CD4-positive, alpha-beta T cell treated with Interleukin-6 at 100 ng/mL for 8 hours (primary cell): ENCODE data around the gene PDE6H.

Source experiments
- DNase-seq: peaks from one replicate; pipeline ENCODE4 v3.0.0-alpha.2; 2020; ENCODE audit warnings: mixed read lengths, low spot score

PDE6H gene

DNA sequence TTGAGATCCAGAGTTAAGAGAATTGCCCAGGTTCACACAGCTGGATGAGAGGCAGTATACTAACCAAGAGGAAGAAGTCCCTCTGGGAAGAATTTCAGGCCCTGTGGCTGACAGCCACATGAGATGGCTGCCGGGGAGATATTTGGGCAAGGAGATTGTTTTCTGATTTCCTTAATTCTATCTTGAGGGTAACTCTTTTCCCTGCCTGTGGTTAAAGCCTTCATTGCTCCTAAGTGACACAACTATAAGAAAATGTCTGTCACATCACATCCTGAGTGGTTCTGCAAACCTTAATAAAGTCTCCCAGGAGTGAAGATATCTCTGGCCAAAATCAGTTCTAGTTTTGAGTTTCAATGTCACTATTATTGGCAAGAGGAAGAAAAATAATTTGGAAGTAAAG is 21.0 kb upstream of the PDE6H start:
- no peak for DNase-seq

DNA sequence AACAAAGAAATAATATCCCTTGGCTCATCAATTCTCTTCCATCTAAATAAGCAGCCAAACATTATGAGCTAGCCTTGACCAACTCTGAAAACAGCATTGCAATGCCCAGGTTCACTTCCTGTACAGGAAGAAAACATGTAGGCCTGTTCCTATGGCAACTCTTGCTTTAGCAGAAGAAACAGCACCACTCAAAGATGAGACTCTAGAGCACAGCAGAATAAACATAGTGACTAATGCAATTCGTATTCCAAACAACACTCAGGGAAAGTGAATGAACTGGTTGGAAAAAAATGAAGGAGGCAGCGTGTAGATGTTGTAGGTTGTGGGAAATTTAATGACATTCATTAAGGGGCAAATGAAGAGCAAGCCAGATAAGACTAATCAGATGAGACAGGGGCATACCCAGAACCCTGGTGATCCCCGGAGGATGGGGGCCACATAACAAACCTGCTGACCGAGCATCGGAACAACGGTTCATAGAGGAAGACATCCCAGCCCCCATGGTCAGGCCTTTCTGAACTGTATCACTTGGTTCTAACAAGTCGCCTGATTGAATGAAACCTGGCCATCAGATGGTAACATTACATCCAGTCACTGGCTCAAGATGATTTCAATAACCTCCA is 20.4 kb upstream of the PDE6H start:
- DNase-seq: peak; percentile 77

DNA sequence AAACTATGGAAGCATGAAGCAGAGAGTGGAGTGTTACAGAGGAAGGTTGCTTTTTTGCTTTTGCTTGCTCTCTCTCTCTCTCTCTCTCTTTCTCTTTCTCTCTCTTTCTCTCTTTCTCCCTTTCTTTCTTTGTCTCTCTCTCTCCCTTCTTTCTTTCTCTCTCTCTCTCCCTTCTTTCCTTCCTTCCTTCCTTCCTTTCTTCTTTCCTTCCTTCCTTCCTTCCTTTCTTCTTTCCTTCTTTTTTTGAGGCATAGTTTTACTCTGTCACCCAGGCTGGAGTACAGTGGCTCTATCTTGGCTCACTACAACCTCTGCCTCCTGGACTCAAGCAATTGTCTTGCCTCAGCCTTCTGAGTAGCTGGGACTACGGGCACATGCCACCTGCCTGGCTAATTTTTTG is 19.1 kb upstream of the PDE6H start:
- no peak for DNase-seq

- no peak for DNase-seq
Measured at GRCh38 chr12:14954269-14954668, 18.6 kb upstream of the PDE6H start.

DNA sequence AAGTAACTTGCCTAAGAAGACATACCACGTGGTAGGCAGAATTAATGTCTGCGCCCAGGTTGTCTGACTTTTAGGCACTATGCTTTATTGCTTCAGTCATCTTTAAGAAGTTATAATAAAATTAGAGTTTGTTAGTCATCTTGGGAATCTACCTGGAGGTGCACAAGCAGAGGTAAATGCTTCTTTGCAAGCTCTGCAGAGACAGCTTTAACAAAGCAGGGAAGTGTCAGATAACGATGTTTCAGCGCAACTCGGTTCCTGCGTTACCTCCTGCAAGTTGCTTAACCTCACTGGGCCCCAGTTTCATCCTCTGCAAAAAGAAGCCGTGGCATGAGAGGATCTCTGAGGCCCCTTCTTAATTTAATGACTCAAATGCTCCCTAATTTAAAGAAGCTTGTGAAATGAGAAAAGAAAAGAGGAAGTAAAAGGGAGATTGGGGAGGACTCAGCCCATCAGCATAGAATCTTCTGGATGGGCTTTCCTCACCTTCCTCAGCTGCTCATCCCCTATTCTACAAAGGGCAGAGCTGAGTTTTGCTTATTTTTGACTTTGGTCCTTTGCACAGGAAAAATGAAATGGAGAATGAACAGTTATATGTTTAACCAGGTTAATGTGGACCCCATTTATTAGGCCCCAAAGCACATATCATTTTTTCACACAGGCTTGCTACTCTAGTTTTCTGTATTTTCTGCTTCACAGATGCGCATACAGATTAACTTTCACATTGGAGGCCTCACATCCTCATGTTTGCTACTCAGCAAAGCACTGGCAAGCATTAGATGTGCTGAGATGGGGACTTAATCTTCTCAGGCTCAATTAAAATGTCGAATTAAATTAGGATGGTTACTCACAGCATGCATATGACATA is 16.6 kb upstream of the PDE6H start:
- peak; percentile 34 for DNase-seq

DNA sequence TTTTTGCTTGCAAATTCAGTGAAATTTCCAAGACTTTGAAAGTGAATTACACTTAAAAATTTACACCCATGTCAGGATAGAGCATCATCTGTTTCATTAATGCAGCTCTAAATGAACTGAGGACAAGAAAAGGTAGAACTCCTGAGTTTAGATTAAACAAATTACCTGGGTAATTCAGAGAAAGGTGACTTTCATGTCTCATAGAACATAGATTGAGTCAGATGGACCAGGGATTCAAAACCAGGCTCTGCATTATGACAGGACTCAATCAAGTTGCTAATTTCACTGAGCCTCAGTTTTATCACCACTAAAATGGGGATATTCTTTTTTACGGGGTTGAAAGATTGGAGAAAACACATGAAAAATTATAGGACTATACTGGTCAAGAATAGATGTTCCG is 15.9 kb upstream of the PDE6H start:
- no peak for DNase-seq

DNA sequence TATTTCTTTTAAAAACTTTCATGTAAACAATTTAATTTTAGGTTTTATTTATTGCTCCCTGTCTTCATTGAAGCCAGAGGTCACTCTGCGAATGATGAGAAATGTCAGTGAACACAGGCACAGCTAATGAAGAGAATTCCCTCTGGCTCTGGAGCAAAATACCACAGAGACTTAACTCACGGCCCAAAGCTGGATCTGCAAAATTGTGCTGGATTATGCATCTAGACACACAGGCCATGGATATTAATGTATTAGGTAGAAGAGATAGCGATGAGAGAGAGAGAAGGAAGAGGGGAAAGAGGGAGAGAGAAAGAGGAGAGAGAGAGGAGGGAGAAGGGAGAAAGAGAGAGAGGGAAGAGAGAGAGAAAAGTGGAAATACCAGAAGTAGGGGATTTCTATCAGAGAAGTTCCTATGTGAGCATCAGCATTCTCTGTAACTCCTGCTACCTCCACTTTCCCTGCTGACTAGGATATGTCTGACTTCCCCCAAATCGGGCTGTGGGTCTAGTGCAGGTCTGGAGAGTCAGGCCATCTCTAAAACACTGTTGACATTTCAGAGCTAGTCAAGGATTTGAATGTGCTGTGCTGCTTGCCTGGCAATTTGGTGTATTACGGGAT is 15.2 kb upstream of the PDE6H start:
- no peak for DNase-seq

GRCh38 chr12:14958361-14959125 is 14.3 kb upstream of the PDE6H start:
- DNase-seq: peak; percentile 42

DNA sequence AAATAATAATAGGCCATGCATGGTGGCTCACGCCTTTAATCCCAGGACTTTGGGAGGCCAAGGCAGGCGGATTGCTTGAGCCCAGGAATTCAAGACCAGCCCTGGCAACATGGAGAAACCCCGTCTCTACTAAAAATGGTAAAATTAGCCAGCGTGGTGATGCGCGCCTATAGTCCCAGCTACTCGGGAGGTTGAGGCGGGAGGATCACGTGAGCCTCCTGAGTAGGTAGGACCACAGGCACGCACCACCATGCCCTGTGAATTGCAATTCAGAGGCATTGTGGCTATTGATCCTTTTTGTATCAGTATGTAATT is 13.8 kb upstream of the PDE6H start:
- peak; percentile 29 for DNase-seq

DNA sequence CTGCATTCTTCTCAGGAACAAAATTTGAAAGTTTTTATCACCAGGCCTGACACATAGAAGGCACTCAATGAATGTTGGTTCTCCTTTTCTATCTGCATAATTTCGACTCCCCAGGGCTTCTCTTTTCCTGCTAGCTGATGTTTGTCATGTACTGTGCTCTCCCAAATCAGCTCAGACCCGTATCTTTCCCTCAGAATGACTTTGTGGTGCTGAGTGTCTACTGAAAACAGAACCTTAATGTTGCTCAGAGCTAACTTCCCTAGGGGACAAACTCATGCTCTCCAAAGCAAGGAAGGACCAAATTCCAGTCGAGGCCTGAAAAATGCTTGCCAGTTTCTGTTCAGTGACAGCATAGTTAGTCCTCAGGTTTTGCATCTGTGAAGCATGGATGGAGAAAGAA is 13.4 kb upstream of the PDE6H start:
- no peak for DNase-seq

DNA sequence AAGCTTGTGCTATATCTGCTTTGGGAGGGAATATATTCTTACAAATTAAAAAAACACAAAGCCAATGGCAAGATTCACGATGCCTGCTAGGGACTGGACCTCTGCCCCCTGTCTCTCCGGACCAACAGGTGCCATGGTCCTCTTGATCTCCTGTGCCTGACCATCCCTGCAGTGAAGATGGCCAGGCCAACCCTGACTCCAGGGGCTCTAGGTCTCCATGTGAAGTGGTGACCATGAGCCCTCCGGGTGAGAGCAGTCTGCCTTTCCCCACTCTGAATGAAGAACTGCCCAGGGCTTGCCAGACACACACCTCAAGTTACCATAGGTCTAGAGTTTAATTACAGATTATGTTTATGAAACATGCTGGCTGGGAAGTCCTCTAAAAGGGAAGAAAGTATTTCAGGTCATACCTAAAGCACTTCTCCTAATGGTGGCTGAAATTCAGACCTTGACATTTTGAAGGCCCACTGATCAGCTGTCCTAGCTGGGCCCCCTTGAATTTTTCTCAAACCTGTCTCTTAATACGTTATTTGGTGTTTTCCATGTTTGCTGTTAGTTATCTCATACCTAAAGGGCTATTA is 12.8 kb upstream of the PDE6H start:
- no peak for DNase-seq

- DNase-seq: peak; percentile 63
Measured at GRCh38 chr12:14960548-14961465, 12.0 kb upstream of the PDE6H start.

GRCh38 chr12:14961466-14962152 is 11.2 kb upstream of the PDE6H start, which contains the start of gene ARHGDIB:
ARHGDIB (minus strand) TSS chr12:14961601; CDS start chr12:14950712, 10,889 bp downstream.
- peak; percentile 91 for DNase-seq

GRCh38 chr12:14962153-14962539 is 10.7 kb upstream of the PDE6H start:
- DNase-seq: no peak

DNA sequence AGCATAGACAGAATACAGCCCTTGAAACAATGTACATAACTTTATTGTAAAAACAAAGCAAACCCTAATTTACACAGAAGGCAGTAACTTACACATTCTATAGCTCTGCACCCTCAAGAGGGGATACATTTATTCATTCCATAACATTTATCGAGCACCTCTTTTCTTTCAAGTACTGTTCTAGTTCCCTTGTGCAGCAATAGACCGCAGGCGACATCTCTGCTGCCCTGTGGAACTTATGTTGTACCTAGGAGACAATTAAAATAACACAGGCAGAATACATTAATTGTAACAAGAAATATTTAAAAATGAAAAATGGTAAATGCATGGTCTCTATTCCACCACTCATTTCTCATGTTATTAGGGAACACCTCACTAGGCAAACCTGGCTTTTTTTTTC is 10.0 kb upstream of the PDE6H start:
- DNase-seq: no peak

DNA sequence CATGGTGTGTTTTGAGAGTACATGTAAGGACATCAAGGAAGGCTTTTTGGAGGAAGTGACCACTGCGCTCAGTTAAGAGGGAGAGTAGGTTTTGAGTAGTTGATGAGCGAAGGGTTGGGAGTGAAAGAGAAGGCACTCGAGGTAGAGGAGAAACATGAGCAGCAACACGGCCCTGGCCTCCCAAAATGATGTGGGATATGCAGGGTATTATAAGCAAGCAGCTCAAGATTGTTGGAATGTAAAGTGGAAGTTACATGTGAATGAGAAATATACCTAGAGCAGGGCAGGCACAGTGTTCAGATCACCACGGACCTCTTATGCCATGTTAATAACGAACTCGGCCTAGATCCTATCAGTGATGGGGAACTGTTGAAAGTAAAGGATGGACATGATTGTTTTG is 9.3 kb upstream of the PDE6H start:
- no peak for DNase-seq

- DNase-seq: no peak
Measured at GRCh38 chr12:14964406-14964805, 8.4 kb upstream of the PDE6H start.

DNA sequence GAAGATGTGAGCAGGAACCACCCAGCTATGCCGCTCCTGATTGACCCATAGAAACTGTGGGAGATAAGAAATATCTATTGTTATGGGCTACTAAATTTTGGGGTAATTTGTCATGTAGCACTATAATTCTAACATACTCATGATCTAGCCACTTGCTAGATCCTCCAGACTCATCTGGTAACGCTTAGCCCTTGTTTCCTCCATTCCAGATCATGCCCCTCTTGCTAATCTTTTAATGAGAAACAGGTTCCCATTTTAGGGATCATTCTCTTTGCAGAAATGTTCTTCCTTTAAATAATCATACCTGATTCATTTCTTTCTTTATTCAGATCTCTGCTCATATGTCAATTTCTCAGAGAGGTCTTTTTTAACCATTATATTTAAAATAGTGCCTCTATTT is 7.6 kb upstream of the PDE6H start:
- no peak for DNase-seq

GRCh38 chr12:14968478-14968877 is 4.4 kb upstream of the PDE6H start:
- no peak for DNase-seq

DNA sequence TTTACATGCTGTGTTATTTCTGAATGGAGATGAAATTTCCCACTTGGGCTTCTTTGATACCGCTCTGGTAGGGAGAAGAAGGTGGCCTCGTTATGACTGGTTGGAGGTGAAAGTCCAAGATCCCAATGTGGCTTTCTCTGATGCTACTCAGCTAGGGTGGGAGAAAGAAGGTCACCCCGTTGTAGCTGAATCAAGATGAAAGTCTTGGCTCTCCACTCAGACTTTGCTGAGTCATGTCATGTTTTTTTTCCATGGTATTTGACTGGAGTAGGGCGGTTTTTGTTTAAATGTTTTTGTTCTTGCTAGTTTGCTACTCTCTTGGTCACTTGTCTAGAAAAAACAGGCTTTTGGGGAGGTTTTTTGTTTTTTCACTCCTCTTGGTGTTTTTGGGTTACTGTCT is 2.4 kb upstream of the PDE6H start:
- no peak for DNase-seq

GRCh38 chr12:14974633-14975032 is 1.8 kb downstream of the PDE6H start:
- no peak for DNase-seq
